IPS-20b (cell line): ENCODE results near the gene RABL2A.
A peak's percentile ranks its signal among the peaks of the same experiment; 100 is the strongest.
"Not testable (repeated sequence)": the region's sequence is repeated elsewhere in the genome, so short reads cannot be mapped to it uniquely, and the experiment has no call there.

Experiments
- H3K27ac ChIP-seq: one replicate; pipeline ENCODE4 v1.5.1; 2013; ENCODE audit warnings: low read length
- H3K27me3 ChIP-seq: 2 replicates; pipeline ENCODE4 v1.6.1; 2013; ENCODE audit warnings: mild to moderate bottlenecking, low read length, inconsistent platforms; ENCODE audit not compliant: insufficient read depth
- H3K36me3 ChIP-seq: 2 replicates; pipeline ENCODE4 v1.6.1; 2013; ENCODE audit warnings: low read depth, mild to moderate bottlenecking, inconsistent platforms, low read length, moderate library complexity; ENCODE audit not compliant: insufficient read depth
- H3K4me1 ChIP-seq: 2 replicates; pipeline ENCODE4 v1.6.1; 2013; ENCODE audit warnings: mild to moderate bottlenecking, control low read depth, inconsistent platforms, low read length, moderate library complexity; ENCODE audit not compliant: insufficient read depth
- H3K4me3 ChIP-seq: 2 replicates; pipeline ENCODE4 v1.5.1; 2013; ENCODE audit warnings: mild to moderate bottlenecking, low read length, inconsistent platforms
- H3K9ac ChIP-seq: 2 replicates; pipeline ENCODE4 v1.6.1; 2013; ENCODE audit warnings: low read depth, mild to moderate bottlenecking, inconsistent platforms, low read length, moderate library complexity
- H3K9me3 ChIP-seq: 2 replicates; pipeline ENCODE4 v1.6.1; 2013; ENCODE audit warnings: mild to moderate bottlenecking, low read depth, low read length, inconsistent platforms; ENCODE audit not compliant: insufficient read depth

The RABL2A gene

GRCh38 chr2:113626616-113627330, at the start of gene RABL2A:
Gene RABL2A (plus strand): TSS chr2:113627266. CDS start chr2:113628607, 1,341 bp downstream.
- Histone ChIP-seq H3K9ac (peak within 1 kb of the TSS; percentile 53; the same call in 1 of the 2 replicates), H3K4me3 (peak within 1 kb of the TSS; percentile 64)
- not testable (repeated sequence) for H3K27ac ChIP-seq, H3K4me1 ChIP-seq, H3K9me3 ChIP-seq, H3K27me3 ChIP-seq, H3K36me3 ChIP-seq

DNA sequence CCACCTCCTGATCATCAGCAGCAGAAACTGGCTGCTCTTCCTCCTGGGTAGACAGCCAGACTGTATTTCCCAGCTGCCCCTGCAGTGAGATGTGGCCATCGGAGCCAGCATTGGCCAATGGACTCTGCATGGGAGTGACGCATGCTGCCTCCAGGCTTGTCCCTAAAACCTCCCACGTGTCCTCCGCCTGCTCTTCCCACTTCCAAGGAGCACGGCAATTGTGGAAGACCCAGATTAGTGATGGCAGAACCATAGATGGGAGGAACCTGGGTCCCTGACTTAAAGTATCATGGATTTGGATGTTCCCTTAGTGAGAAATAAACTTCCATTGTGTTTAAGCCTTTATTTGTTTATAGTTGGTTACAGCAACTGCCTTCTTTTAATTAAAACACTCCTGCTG, 48.6 kb upstream of the RABL2A start:
- not testable (repeated sequence) for H3K27ac ChIP-seq, H3K9ac ChIP-seq

DNA sequence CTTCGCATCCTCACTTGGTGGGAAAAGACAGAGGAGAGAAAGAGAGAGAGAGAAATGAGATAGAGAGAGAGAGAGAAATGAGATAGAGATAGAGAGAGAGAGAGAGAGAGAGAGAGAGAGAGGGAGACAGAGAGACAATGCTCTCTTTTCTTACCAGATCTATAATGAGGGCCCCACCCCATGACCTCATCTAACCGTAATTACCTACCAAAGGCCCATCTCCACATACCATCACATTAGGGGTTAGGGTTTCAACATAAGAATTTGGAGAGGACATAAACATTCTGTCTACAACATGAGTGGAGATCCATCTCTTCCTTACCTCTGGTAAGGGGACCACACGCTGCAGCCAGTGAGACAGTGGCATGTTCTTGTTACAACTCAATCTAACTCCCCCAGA, 44.6 kb upstream of the RABL2A start:
- not testable (repeated sequence) for H3K36me3 ChIP-seq, H3K4me3 ChIP-seq, H3K4me1 ChIP-seq, H3K9me3 ChIP-seq, H3K9ac ChIP-seq, H3K27ac ChIP-seq, H3K27me3 ChIP-seq

More for the DNA sequence above, 48.6 kb upstream of the RABL2A start:
- H3K27me3 ChIP-seq, H3K9me3 ChIP-seq, H3K4me1 ChIP-seq, H3K36me3 ChIP-seq, H3K4me3 ChIP-seq: not testable (repeated sequence)

DNA sequence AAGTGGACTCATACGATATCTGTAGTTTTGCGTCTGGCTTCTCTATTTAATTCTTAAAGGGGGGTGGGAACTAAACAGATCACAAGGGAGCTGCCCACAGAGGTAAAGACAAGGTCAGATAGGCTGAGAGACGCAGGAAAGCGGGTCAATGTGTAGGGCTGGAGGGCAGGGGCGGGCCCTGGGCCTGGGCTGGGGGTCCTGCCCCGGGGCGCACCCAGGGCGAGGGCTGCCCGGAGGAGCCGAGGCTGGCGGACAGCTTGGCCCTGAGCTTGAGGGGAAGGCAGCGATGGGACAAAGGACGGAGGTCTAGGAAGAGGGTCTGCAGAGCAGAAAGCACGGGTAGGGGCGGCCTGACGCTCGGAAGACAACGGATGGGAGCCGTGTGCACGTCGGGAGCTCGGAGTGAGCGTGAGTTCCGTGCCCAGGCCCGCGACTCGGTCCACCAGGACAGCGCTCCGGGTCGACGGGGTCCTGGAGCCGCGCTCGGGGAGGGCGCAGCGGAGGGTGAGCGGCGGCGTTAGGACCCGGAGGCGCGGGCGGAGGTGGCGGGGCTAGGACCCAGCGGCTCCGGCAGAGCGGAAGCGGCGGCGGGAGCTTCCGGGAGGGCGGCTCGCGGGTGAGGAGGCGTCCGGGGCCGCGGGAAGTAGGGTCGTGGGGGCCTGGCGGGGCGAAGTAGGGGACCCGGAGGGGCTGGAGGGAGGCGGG, 43.4 kb upstream of the RABL2A start:
- peak overlapping the region; percentile 66 for H3K4me3 ChIP-seq
- H3K4me1 ChIP-seq, H3K36me3 ChIP-seq, H3K27me3 ChIP-seq, H3K9me3 ChIP-seq: not testable (repeated sequence)
- H3K27ac ChIP-seq, result peak overlapping the region; percentile 62
- peak overlapping the region; percentile 53 for H3K9ac ChIP-seq

- H3K27ac ChIP-seq, H3K4me1 ChIP-seq, H3K36me3 ChIP-seq, H3K9me3 ChIP-seq, H3K27me3 ChIP-seq: not testable (repeated sequence)
- Histone ChIP-seq H3K4me3 (peak overlapping the region; percentile 73), H3K9ac (peak overlapping the region; percentile 69; the same call in 1 of the 2 replicates)
Measured at GRCh38 chr2:113584311-113585092, 42.6 kb upstream of the RABL2A start.

DNA sequence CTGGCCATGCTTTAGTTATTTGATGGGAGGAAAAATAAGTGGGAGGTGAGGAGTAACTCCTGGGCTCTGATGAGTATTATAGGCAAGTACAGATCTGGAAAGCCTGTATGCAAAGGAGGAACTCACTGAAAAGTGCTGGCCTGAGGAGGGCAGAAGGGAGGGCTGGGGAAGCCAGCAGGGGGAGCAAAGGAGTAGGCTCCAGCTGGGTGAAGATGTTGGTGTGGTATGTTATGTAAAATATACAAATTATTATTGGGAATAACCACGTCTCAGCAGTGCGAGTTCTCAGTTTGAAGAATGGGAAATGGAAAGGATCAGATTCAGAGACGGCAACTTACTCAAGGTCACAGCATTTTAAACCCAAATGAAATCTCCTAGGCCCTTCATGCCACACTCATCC, 39.9 kb upstream of the RABL2A start:
- H3K4me3 ChIP-seq, H3K4me1 ChIP-seq, H3K36me3 ChIP-seq, H3K9ac ChIP-seq, H3K27me3 ChIP-seq, H3K27ac ChIP-seq, H3K9me3 ChIP-seq: not testable (repeated sequence)

- H3K36me3 ChIP-seq, H3K27me3 ChIP-seq, H3K9me3 ChIP-seq: not testable (repeated sequence)
Measured at GRCh38 chr2:113589591-113589990, 37.5 kb upstream of the RABL2A start.

DNA sequence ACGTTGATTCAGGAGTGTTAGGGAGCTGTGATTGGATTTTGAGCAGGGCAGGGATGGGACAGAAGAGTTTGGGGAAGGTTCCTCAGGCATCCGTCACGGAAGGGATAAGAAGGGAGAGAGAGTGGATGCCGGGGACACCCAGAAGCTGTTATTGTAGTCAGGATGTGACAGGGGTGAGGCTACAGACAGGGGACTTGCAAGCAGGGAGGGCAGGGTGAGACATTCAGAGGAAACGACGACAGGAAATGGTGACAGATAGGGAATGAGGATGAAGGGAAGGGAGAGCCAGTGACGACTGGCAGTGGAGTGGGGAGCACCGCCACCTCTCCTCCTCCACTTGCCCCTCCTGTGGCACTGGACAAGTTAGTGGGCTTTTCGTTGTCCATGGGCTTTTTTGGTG, 35.1 kb upstream of the RABL2A start:
- H3K36me3 ChIP-seq, H3K4me1 ChIP-seq, H3K9ac ChIP-seq, H3K4me3 ChIP-seq, H3K9me3 ChIP-seq, H3K27me3 ChIP-seq, H3K27ac ChIP-seq: not testable (repeated sequence)

More at GRCh38 chr2:113589591-113589990, 37.5 kb upstream of the RABL2A start:
- H3K4me1 ChIP-seq, H3K4me3 ChIP-seq, H3K27ac ChIP-seq, H3K9ac ChIP-seq: not testable (repeated sequence)

- not testable (repeated sequence) for H3K4me3 ChIP-seq, H3K27ac ChIP-seq, H3K9ac ChIP-seq, H3K4me1 ChIP-seq, H3K36me3 ChIP-seq, H3K9me3 ChIP-seq, H3K27me3 ChIP-seq
Measured at GRCh38 chr2:113593280-113593679, 33.8 kb upstream of the RABL2A start.

GRCh38 chr2:113595725-113596124, 31.3 kb upstream of the RABL2A start:
- not testable (repeated sequence) for H3K4me3 ChIP-seq, H3K36me3 ChIP-seq, H3K27me3 ChIP-seq, H3K9me3 ChIP-seq, H3K4me1 ChIP-seq, H3K9ac ChIP-seq, H3K27ac ChIP-seq

DNA sequence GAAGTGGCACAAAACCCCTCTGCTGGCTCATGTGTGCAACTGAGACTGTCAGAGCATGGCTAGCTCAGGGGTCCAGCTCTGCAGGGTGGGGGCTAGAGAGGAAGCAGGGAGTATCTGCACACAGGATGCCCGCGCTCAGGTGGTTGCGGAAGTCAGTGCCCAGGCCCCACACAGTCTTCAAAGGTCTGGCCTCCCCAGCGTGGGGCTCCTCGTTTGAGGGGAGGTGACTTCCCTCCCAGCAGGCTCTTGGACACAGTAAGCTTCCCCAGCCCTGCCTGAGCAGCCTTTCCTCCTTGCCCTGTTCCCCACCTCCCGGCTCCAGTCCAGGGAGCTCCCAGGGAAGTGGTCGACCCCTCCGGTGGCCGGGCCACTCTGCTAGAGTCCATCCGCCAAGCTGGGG, 29.9 kb upstream of the RABL2A start:
- H3K36me3 ChIP-seq, H3K27me3 ChIP-seq, H3K9ac ChIP-seq, H3K9me3 ChIP-seq, H3K27ac ChIP-seq, H3K4me1 ChIP-seq, H3K4me3 ChIP-seq: not testable (repeated sequence)

DNA sequence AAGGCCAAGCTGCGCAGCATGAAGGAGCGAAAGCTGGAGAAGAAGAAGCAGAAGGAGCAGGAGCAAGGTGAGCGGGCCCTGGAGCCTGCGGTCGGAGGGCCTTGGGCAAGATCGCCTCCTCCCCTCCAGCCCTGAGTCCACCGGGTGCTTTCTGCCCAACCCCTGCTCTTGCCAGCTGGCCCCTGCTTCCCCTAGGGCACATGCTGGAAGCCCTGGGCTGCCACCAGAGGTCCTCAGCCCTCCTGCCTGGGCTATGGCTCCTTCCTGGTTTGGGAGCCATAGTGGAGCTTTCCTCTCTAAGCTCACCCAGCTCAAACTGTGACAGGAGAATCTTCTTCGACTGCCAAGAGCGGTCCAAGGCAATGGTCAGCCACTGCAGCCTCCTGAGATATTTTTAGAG, 29.5 kb upstream of the RABL2A start:
- H3K36me3 ChIP-seq, H3K9ac ChIP-seq, H3K27me3 ChIP-seq, H3K9me3 ChIP-seq, H3K4me1 ChIP-seq, H3K27ac ChIP-seq, H3K4me3 ChIP-seq: not testable (repeated sequence)
